DMS153 treated with DMSO at 0.1 percent for 48 hours (cell line): Measurements from ENCODE around the gene ARL15.
A peak's percentile ranks its signal among the peaks of the same experiment; 100 is the strongest.

ENCODE experiments used
- DNase-seq: peaks from one replicate; lab custom pipeline; 2025; ENCODE audit not compliant: unreplicated experiment; lab: John Stamatoyannopoulos, UW

Gene ARL15

DNA sequence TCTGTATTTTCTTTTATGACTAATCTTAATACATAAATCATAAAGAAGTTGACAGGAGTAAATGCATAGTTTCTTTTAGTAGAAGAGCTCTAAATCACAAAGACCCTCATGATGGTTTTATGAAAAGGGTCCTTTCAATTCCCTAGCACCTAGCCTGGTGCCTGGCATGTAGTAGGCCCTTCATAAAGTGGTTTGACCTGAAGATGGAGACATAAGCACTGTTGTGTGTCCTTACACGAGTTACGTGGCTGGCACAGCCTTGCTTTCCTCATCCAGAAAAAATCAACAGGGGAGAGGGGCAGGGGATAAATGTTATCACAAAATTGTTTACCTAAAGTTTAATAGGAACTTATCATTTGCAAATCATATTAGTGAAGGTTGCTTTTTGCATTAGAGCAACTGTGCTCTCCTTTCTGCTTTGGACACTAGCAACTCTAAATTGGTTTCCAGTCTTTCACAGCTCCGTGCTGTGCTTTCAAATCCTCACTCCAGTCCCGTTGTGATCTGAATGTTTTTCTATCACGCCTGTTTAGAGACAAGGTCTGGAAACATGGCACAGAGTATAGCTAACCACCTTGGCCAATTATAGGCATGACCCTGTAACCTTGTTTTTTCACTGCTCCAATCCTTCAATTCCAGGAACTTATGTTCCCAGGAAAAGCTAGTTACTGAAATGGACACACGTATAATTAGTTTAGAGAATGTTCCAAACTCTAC is 55.7 kb downstream of the ARL15 start:
- DNase-seq, result no peak

DNA sequence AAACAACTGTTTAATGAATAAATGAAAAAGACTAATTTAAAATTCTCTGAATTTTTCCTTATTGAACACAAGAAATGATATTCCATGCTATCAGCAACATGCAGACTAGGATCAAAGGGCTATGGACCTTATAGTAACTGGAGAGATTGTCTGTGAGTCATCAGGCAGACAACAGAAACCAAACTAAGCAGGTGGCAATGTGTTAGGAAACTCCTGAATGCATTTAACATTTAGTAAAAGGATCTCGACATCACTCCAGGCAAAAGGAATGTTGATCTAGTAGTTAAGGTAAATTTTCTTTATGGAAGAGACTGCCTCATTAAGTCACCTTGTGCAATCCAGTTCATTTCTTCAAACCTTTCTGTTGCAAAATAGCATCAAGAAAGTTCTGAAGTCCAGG is 58.4 kb downstream of the ARL15 start:
- no peak for DNase-seq

DNA sequence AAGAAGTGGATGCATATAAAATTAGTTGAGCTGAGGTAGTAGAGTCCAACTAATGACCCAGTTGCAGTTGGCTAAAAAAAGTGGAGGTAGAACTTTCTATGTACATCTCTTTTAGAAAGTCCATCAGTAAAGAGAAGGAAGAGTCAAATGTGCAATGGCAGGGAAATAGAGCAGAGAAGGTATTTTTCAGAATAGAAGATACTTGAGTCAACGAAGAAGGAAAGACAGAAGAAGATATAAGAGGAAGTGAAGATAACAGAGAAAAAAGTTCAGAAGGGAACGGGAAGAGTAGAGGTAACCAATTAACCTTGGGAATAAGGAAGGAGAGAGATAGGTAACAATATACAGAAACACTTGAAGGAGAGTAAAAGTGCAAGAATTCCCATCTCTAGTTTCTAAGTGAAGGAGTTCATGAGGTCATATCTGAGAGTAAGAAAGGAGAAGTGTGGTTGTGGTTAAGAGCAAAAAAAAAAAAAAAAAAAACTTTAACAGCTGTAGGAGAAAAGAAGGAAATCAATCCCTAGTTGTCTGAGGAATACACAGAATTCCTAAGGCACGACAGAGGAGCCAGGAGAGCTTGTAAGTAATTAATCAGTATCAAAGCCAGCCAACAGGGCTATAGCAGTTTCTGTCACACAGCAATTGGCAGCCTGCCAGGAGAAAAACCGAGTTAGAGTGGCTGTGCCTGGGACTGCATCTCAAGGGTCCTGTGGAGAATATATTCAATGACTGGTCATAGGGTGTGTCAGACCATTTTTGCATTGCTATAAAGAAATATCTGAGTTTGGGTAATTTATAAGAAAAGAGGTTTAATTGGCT is 61.0 kb downstream of the ARL15 start:
- DNase-seq, result no peak

DNA sequence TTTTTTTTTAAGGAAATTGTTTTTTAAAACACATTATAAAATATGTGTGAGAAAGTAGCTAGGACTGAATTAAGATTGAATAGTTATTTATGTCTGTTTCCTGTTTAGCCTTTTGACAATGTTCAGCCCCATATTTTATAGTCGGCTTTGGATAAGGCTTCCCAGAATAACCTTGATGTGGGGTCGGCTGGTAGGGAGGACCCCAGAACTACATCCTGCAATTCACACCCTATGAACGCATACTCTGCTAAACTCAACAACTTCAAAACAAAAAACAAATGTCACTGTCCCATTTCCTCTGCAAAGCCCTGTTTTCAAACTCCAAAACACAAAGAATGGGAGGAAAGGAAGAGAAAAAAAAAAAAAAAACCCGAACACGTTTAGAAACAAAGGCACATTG is 63.1 kb downstream of the ARL15 start:
- no peak for DNase-seq

DNA sequence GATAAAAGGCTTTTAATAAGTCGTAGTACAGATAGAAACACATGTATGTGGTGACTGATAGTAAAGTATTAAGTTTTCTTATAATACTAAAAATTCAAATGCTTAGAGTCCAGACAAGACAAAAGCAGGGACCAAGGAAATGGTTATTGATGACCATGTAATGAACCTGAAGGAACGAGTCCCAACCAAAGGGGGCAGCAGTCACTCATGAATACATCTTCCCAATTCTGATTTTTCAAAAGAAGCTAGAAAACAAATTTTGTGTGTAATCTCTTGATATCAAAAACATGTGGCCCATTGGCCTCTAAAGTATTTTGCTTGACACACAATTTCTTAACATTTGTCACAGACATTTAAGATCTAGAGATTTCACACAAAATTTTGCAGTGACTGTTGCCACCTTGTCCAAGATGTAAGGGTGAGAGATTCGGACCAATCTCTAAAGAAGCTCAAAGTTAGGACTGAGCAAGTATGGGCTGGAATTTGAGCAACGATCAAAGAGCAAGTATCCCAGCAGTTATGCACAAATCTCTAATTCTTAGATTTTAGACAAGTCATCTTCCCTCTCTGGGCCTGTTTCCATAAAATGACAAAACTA is 66.8 kb downstream of the ARL15 start:
- peak; percentile 4 for DNase-seq

DNA sequence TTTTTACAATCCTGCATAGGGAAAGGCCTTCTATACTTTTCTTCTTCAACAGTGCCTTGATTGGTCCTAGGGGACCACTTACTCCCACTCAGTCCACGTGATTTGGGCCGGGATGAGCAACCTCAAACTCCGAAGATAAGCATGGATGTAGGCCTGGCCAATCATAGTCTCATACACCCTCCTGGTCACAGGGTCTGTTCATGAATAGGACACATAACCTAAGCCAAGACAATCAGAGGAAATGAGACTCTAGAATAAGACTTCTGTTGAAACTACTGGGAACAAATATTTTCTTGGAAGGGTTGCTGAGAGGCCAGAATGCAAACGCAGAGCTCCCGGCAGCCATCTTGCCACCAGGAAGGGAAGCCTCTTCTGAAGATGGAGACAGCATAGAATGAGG is 68.1 kb downstream of the ARL15 start:
- DNase-seq, result no peak

DNA sequence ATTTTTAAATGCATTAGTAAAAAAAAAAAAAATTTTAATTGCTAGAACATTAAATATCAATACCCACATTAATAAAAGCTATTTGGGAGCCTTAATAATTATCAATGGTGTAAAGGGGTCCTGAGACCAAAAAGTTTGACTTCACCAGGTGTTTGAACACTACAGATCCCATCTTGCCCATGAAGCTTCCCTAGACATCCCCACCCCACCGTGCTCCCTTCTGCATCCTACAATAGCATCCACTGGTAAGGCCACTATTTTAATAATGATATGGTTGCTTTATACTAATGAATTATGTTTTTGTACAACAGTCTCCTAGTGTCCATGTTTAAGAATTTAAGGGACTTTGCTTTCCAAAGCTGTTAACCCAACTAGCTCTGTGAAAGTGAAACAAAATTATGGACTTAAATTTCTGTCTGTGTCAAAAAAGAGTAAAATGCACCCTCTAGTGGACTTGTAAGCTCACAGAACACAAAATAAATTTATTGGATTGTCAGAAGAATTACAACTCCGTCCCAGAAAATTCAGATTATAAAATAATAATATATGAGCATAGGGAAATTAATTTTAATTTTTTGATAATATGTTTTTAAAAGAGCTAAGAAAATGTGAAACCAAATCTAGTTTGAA is 76.0 kb downstream of the ARL15 start:
- no peak for DNase-seq

DNA sequence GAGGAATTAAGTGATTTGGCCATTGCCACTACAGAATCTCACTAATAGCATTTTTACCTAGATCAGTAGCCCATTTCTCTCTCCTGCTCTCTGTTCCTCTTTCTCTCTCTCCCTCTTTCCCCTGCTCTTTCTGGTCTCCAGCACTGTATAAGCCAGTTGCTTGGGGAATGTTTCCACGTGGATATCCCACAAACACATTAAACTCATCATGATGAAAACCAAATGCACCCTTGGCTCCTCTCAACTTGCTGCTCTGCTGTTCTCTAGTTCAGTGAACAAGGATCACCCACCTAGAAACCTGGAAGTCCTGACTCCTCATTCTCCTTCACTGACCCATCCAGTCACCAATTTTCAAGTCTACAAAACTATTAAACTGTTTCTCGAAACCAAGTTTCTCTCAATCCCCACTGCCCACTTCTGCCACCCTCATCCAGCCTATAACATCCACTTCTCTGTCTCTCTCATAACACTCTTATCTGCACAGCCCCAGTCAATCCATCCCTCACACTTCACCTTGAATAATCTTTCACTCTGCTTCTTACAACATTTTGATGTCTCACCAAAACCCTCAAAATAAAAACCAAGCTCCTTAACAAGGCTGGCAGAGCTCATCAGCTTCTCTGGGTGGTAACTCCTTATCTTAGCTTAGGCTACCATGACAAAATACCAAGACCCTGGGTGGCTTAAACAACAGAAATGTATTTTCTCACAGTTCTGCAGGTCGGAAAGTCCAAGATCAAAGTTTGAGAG is 79.3 kb downstream of the ARL15 start:
- no peak for DNase-seq

DNA sequence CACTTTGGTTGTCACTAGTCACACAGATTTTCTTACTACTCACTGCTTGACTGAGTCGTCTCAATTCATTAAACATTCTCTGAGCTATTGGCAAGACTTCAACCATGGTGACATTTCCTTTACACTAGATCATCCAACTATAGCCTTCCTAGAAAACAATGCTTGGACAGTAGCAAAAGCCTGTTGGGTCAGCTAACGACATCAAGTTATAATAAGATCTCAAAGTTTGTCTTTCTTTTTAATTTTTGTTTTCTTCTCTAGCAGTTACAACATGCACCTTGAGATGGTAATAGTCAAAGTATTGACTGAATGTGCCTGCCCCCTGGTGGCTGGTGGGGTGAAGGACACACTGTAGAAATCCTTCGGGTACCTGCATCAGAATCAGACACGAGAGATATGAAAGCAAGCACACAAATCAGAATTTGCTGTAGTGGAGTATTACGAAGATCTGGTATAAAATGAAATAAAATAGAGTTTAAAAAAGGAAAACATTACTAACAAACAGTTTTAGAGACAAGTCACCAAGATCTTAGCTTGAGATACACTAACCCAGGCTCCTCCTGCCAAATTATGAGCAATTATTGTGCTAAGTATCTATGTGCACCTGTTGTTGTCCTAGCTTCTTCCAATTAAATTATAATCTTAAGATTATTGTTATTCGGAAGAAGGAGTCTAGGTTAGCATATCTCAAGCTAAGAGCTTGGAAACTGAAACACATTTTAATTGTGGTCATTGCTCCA is 81.2 kb downstream of the ARL15 start:
- peak; percentile 4 for DNase-seq

DNA sequence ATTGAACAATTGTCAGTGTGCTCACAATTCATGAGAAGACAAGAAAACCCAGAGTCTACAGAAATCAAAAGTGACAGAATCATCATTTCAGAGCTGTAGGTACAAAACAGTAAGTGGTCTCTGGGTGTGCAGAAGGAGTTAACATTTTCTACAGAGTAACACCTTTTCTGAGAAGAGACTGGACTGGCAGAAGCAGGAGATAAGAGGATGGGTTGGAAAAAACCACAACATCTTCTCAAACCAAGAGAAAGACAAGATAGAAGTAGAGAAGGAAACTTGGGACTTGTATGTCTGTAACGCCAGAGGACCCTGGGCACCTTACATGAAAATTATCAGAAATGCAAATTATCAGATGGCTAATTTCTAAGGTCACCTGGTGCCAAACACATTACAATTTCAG is 82.6 kb downstream of the ARL15 start:
- DNase-seq, result no peak

DNA sequence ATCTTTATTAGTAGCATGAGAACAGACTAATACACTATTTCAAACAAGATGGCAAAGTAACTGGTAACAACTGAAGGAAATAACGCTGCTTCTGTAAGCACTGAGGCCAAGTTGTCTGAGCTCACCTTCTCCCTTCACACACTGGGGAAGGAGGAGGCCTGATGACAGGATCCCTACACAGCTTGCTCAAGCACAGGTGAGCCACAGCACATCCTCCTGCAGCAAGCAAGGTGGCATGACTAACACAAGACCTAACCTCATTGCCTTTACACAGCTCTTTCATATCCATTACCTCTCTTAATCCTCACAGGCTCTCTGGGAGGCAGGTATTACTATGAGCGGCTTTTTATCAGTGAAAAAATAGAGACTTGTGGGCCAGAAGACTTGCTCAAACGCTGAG is 83.3 kb downstream of the ARL15 start:
- DNase-seq, result no peak

DNA sequence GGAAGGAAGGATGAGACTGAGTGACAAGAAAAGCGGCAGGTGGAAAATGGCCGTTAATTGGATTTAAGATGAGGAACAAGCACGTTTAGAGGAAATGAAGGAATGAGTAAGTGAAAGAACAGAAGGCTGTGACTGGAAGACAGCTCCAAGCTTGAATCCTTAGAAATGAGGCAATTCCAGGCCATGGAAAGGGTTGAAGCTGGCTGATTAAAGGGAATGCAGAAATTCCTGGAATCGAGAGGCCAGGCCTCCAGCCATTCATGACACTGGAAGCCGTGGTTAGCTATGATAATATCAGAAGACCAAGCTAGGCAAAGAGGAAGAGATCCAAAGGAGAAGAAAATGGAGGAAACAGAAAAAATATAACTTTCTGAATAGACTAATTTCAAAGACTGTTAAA is 84.2 kb downstream of the ARL15 start:
- DNase-seq, result no peak

DNA sequence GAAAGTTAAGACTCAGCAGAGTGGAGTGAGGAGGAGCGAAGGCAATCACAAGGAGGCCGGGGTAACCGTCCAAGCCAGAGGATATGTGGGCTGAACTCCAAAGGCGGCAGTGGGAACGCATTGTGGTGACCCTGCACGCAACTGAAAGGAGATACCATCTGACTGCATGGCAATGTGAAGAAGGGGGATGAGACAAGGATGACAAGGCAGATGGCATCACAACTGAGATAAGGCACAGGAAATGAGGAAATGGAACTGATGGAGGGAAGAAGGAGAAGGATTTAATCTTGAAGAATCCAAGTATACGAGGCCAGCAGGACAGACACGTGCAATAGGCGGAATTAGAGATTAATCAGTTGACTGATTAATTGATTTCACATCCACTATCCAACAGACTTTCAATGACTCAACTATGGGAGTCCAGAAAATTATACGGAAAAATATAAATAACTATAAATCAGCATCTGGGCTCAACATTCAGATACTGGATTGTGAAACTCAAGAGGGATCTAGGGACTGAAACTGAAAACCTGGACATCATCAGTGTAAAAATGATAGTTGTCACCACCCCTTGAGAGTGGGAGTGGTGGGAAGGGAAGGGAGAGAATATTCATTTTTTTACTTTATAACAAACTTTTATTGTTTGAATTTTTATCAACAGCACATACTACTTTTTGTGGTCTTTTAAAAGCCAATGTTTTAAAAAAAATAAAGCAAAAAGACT is 86.1 kb downstream of the ARL15 start:
- DNase-seq, result no peak

DNA sequence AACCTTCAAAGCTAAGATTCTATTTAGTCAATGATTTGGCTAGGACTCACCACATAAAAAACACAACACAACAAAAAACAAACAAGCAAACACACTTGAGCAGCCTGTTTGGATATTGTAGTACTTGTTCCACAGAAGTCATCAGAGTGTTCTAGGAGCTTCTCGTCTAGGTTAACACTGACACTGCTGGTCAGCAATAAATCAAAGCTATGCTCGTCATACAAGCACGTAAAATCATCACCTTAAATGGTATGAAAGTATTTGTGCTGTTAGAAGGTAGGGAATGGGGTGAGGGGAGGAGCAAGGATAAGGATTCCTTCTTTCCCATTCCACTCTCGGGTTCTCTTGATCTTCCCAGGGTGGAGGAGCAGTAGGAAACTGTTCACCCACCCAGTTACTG is 88.0 kb downstream of the ARL15 start:
- no peak for DNase-seq

DNA sequence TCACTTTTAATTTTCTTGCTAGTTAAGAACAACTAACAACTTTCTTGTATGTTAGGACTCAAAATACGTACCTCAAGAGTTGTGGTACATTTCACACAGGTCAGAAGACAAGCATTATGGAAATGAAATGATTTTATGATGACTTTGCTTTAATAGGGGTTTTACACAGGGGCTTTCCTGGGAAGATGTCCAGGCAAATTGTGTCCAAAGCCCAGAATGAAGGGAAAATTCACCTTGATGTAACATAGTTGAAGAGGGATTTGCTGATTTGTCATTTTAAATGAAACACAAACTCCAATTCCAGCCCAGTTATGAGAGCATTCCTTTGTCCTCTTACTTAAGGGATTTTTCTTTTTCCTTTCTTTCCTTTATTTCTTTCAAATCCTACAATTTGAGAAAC is 89.2 kb downstream of the ARL15 start:
- DNase-seq, result no peak

DNA sequence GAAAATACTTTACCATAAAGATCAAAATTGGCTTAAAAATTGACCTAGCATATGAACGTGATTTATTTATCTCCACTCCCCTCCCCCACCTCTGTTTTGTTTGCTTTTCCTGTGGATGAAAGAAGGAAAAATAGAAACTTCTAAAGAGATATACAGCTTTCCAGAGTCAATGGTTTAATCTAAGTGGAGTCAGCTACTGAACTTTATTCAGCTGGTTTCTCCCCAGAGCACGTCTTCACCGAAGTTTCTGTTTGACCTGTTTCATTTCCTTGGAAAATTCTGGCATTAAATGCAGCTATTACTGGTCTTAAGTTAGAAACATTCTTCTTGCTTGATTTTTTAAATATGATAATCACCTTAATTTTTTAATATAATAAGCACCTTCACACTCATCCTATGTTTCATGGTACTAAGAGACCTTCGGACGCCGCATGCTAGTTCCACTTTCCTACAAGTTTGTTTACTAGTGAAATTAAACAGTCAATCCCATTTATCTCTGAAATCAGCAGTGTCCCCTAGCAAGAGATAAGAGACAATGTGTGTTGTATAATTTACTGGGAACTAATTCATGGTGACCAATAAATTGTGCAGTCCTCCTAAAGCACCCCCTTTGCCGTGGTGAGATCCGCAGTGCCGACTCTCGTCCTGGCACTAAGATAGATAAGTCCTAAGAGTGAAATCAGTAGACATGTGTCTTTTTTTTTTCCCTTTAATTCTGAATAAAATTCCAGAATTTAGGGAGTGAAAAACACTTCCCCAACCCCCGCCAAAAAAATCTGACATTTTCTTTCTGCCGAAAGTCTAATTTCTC is 89.9 kb downstream of the ARL15 start:
- DNase-seq, result no peak

DNA sequence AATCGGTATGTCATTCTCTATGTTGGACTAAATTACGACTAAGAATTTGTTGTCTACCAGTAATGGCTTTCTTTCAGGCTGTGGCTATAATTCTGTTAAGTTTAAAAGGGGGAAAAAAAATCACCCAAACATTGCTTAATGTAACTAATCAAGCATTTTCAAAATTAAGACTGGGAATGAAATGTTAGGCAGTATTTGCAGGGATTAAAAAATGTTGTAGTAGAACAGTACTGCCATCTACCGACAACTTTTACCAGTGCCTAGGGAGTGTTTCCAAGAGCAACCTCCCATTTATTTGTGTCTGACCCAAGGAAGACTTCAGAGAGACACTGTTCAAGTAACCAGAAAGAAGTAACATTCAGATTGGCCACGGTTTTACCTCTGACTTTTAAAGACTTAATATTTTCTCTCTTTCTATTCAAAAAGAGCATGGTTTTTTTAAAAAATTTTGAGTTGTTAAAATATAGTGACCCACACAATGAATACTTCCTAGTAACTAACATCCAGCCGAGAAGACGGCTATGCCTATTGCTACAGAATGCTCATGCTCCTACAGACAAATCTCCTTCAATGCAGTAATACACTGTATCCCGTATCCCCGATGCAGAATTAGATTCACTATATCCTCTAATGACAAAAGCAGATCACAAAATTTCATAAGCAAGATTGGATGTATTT is 92.4 kb downstream of the ARL15 start:
- peak; percentile 4 for DNase-seq

DNA sequence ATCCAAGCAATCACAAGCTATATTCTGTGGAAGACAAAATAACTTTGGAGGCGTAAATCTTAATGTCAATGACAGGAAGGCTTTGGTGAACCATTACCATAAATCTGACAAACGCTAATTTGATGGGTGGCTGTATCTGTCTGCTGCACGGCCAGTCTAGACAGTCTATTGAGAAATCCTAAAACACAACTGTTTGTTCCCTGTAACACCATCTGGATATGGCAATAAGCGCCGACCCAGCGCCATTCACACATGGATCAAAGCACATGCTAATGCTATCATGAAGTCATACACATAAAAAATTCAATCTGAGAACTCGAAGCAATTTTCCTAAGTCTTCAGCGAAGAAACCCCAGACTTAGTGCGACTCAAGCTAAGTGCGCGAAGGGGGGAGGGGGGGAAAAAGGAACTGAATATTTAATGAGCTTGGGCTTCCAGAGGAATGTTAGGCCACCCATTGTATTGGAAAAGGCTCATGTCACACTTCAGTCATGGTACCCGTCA is 95.1 kb downstream of the ARL15 start:
- no peak for DNase-seq
